Measurements from ENCODE around the gene SLC35F4. TPM values are rescaled to one million over a fixed set of nuclear protein-coding genes. Genes with fewer than 3 reads are reported as not detected.
A peak's percentile ranks its signal among the peaks of the same experiment; 100 is the strongest.

SLC35F4 gene
- polyA plus RNA-seq, 1 donor (not counting 4 experiments of a cell fraction or from before 2014, with no cell fraction given) = not detected

GRCh38 chr14:57823015-57823660 is 42.8 kb downstream of the SLC35F4 start:
- H3K27me3 ChIP-seq (ENCODE audit: control insufficient read depth, extremely low read depth, insufficient read depth, low read length) = no peaks in the 10 kb centered on the region
- H3K4me2 ChIP-seq (ENCODE audit: control insufficient read depth, extremely low read depth, insufficient read depth, low read depth, low read length) = no peak overlapping the region
- TF ChIP-seq CTCF (optimal IDR thresholded peaks at IDR 0.05 in 1 of 3, IDR thresholded peaks at IDR 0.05 in 1 of 3, conservative IDR thresholded peaks at IDR 0.05 in 1 of 3; ENCODE audit: extremely low read depth in 1 of 3, insufficient read depth in 2 of 3, low read length in 3 of 3) (no peak), EZH2 (IDR thresholded peaks at IDR 0.05; ENCODE audit: low read length) (no peak)
- no peak overlapping the region for H2AFZ ChIP-seq (ENCODE audit: control insufficient read depth, low read length)
- H3K36me3 ChIP-seq (ENCODE audit: control insufficient read depth in 2 of 2, extremely low read depth in 1 of 2, insufficient read depth in 2 of 2, low read length in 2 of 2) = no peaks in the 10 kb centered on the region
- no peak overlapping the region for H3K9ac ChIP-seq (ENCODE audit: control insufficient read depth, extremely low read depth, insufficient read depth, low read length)
- FAIRE-seq (no peak), DNase-seq (ENCODE audit: low read depth, low spot score) (no peak)
- dilution Hi-C loops (cut with MboI; ENCODE audit: extremely low pct_ligation_motif_present, low sequenced_read_pairs) = no loop called here
- H4K20me1 ChIP-seq (ENCODE audit: control insufficient read depth, extremely low read depth, insufficient read depth, low read length) = no peaks in the 10 kb centered on the region
- H3K79me2 ChIP-seq (ENCODE audit: control insufficient read depth, insufficient read depth, low read length) = no peaks in the 10 kb centered on the region
- no peak overlapping the region for H3K27ac ChIP-seq (ENCODE audit: control insufficient read depth, insufficient read depth, low read length)
- H3K9me1 ChIP-seq (ENCODE audit: control insufficient read depth, extremely low read depth, insufficient read depth, low read length) = no peaks in the 10 kb centered on the region
- H3K4me3 ChIP-seq (ENCODE audit: control insufficient read depth in 2 of 3, extremely low read depth in 1 of 3, insufficient read depth in 2 of 3, low read depth in 1 of 3, low read length in 3 of 3) = no peak overlapping the region
- peaks cover 13% of the 10 kb centered on the region for H3K4me1 ChIP-seq (ENCODE audit: control insufficient read depth, extremely low read depth, insufficient read depth, low read length)
- no peaks in the 10 kb centered on the region for H3K9me3 ChIP-seq (ENCODE audit: control insufficient read depth, low read depth, low read length)

GRCh38 chr14:57822081-57822480 is 43.8 kb downstream of the SLC35F4 start:
- Histone ChIP-seq H3K27me3 (ENCODE audit: control insufficient read depth, extremely low read depth, insufficient read depth, low read length) (no peaks in the 10 kb centered on the region), H3K36me3 (ENCODE audit: control insufficient read depth in 2 of 2, extremely low read depth in 1 of 2, insufficient read depth in 2 of 2, low read length in 2 of 2) (no peaks in the 10 kb centered on the region), H3K27ac (ENCODE audit: control insufficient read depth, insufficient read depth, low read length) (no peak overlapping the region), H2AFZ (ENCODE audit: control insufficient read depth, low read length) (no peak overlapping the region), H3K79me2 (ENCODE audit: control insufficient read depth, insufficient read depth, low read length) (no peaks in the 10 kb centered on the region), H3K9me3 (ENCODE audit: control insufficient read depth, low read depth, low read length) (no peaks in the 10 kb centered on the region), H3K4me2 (ENCODE audit: control insufficient read depth, extremely low read depth, insufficient read depth, low read depth, low read length) (no peak overlapping the region), H4K20me1 (ENCODE audit: control insufficient read depth, extremely low read depth, insufficient read depth, low read length) (no peaks in the 10 kb centered on the region), H3K9ac (ENCODE audit: control insufficient read depth, extremely low read depth, insufficient read depth, low read length) (no peak overlapping the region), H3K9me1 (ENCODE audit: control insufficient read depth, extremely low read depth, insufficient read depth, low read length) (no peaks in the 10 kb centered on the region), H3K4me1 (ENCODE audit: control insufficient read depth, extremely low read depth, insufficient read depth, low read length) (peaks cover 14% of the 10 kb centered on the region), H3K4me3 (ENCODE audit: control insufficient read depth in 2 of 3, extremely low read depth in 1 of 3, insufficient read depth in 2 of 3, low read depth in 1 of 3, low read length in 3 of 3) (no peak overlapping the region)
- no peak for TF ChIP-seq EZH2 (IDR thresholded peaks at IDR 0.05; ENCODE audit: low read length)
- no peak for TF ChIP-seq CTCF (optimal IDR thresholded peaks at IDR 0.05 in 1 of 3, IDR thresholded peaks at IDR 0.05 in 1 of 3, conservative IDR thresholded peaks at IDR 0.05 in 1 of 3; ENCODE audit: extremely low read depth in 1 of 3, insufficient read depth in 2 of 3, low read length in 3 of 3)
- dilution Hi-C loops (cut with MboI; ENCODE audit: extremely low pct_ligation_motif_present, low sequenced_read_pairs) = no loop called here
- DNase-seq (ENCODE audit: low read depth, low spot score) (no peak), FAIRE-seq (peak; percentile 73)
